ENCODE data around the gene OGFOD1.

Gene OGFOD1

GRCh38 chr16:56513091-56513490 lies 61.7 kb downstream of the OGFOD1 start:
- H3K4me1 ChIP-seq (ENCODE audit: insufficient read depth, poor library complexity, severe bottlenecking): peaks cover 18% of the 10 kb centered on the region

GRCh38 chr16:56513972-56514371 lies 62.6 kb downstream of the OGFOD1 start:
- DNase-seq (ENCODE audit: low spot score): no peak
- Histone ChIP-seq H3K36me3 (ENCODE audit: low read depth) (peaks cover 52% of the 10 kb centered on the region), H3K4me3 (ENCODE audit: severe bottlenecking) (no peak overlapping the region), H3K9me3 (ENCODE audit: severe bottlenecking) (no peaks in the 10 kb centered on the region), H3K27me3 (ENCODE audit: insufficient read depth, poor library complexity, severe bottlenecking) (no peaks in the 10 kb centered on the region), H3K27ac (ENCODE audit: poor library complexity, severe bottlenecking) (peak overlapping the region; percentile 41), H3K4me1 (ENCODE audit: insufficient read depth, poor library complexity, severe bottlenecking) (peaks cover 26% of the 10 kb centered on the region)
- peak; percentile 94 for TF ChIP-seq CTCF (IDR thresholded peaks at IDR 0.05; ENCODE audit: poor library complexity, severe bottlenecking)
- peak; percentile 72 for ATAC-seq (ENCODE audit: low read depth)

More at GRCh38 chr16:56513091-56513490, 61.7 kb downstream of the OGFOD1 start:
- Histone ChIP-seq H3K4me3 (ENCODE audit: severe bottlenecking) (no peak overlapping the region), H3K27ac (ENCODE audit: poor library complexity, severe bottlenecking) (no peak overlapping the region), H3K27me3 (ENCODE audit: insufficient read depth, poor library complexity, severe bottlenecking) (no peaks in the 10 kb centered on the region), H3K9me3 (ENCODE audit: severe bottlenecking) (no peaks in the 10 kb centered on the region), H3K36me3 (ENCODE audit: low read depth) (peaks cover 61% of the 10 kb centered on the region)
- ATAC-seq (ENCODE audit: low read depth) (no peak), DNase-seq (ENCODE audit: low spot score) (no peak)
- no peak for TF ChIP-seq CTCF (IDR thresholded peaks at IDR 0.05; ENCODE audit: poor library complexity, severe bottlenecking)

- TF ChIP-seq CTCF (IDR thresholded peaks at IDR 0.05; ENCODE audit: poor library complexity, severe bottlenecking): no peak
- peak overlapping the region; percentile 41 for H3K27ac ChIP-seq (ENCODE audit: poor library complexity, severe bottlenecking)
- H3K4me3 ChIP-seq (ENCODE audit: severe bottlenecking): no peak overlapping the region
- ATAC-seq (ENCODE audit: low read depth): peak; percentile 55
- no peak for DNase-seq (ENCODE audit: low spot score)
- no peaks in the 10 kb centered on the region for H3K27me3 ChIP-seq (ENCODE audit: insufficient read depth, poor library complexity, severe bottlenecking)
- H3K36me3 ChIP-seq (ENCODE audit: low read depth): peaks cover 44% of the 10 kb centered on the region
- peaks cover 27% of the 10 kb centered on the region for H3K4me1 ChIP-seq (ENCODE audit: insufficient read depth, poor library complexity, severe bottlenecking)
- H3K9me3 ChIP-seq (ENCODE audit: severe bottlenecking): no peaks in the 10 kb centered on the region
Observed at GRCh38 chr16:56514845-56515244, 63.5 kb downstream of the OGFOD1 start.

GRCh38 chr16:56515665-56516064 lies 64.3 kb downstream of the OGFOD1 start:
- Histone ChIP-seq H3K4me3 (ENCODE audit: severe bottlenecking) (no peak overlapping the region), H3K9me3 (ENCODE audit: severe bottlenecking) (no peaks in the 10 kb centered on the region), H3K4me1 (ENCODE audit: insufficient read depth, poor library complexity, severe bottlenecking) (peaks cover 29% of the 10 kb centered on the region), H3K27ac (ENCODE audit: poor library complexity, severe bottlenecking) (peak overlapping the region; percentile 41), H3K27me3 (ENCODE audit: insufficient read depth, poor library complexity, severe bottlenecking) (no peaks in the 10 kb centered on the region), H3K36me3 (ENCODE audit: low read depth) (peaks cover 35% of the 10 kb centered on the region)
- ATAC-seq (ENCODE audit: low read depth): no peak
- no peak for TF ChIP-seq CTCF (IDR thresholded peaks at IDR 0.05; ENCODE audit: poor library complexity, severe bottlenecking)
- no peak for DNase-seq (ENCODE audit: low spot score)

- H3K27me3 ChIP-seq (ENCODE audit: insufficient read depth, poor library complexity, severe bottlenecking): no peaks in the 10 kb centered on the region
- H3K36me3 ChIP-seq (ENCODE audit: low read depth): peaks cover 20% of the 10 kb centered on the region
- H3K4me3 ChIP-seq (ENCODE audit: severe bottlenecking): no peak overlapping the region
- no peak for ATAC-seq (ENCODE audit: low read depth)
- no peaks in the 10 kb centered on the region for H3K9me3 ChIP-seq (ENCODE audit: severe bottlenecking)
- H3K4me1 ChIP-seq (ENCODE audit: insufficient read depth, poor library complexity, severe bottlenecking): peaks cover 29% of the 10 kb centered on the region
- DNase-seq (ENCODE audit: low spot score): no peak
- no peak overlapping the region for H3K27ac ChIP-seq (ENCODE audit: poor library complexity, severe bottlenecking)
- TF ChIP-seq CTCF (IDR thresholded peaks at IDR 0.05; ENCODE audit: poor library complexity, severe bottlenecking): no peak
Observed at GRCh38 chr16:56517206-56517605, 65.9 kb downstream of the OGFOD1 start.
